HCT116 (cell line): ENCODE data around the gene NFKB1. TPM values are rescaled to one million over a fixed set of nuclear protein-coding genes. Genes with fewer than 3 reads are reported as not detected.

Experiments
- ATAC-seq: fragments of 200-7000 bp; cut with Tn5 transposase; 2 replicates; pipeline ENCODE4 v1.9.1; 2020; ENCODE audit warnings: mild to moderate bottlenecking, moderate library complexity
- BruUV-seq: library from RNA; stranded (reverse); fragments of 400-500 nt; replicated peaks from 2 replicates; lab custom pipeline; 2021; lab: Mats Ljungman, UMichigan
- CTCF ChIA-PET: fragments of 300-600 bp; sonication (Branson Sonifier 250); formaldehyde crosslinking; loops from one replicate; lab custom pipeline; 2021; ENCODE audit warnings: antibody characterized with exemption; lab: Charles Lee
- POLR2A ChIA-PET: fragments of 300-600, 350-600 bp; sonication (Branson Sonifier 250); formaldehyde crosslinking; loops from one replicate; lab custom pipeline; 2021; ENCODE audit warnings: antibody characterized with exemption; lab: Charles Lee
- RAD21 ChIA-PET, 2 experiments: fragments of 300-600 bp; sonication (Branson Sonifier 250); formaldehyde crosslinking; loops; one replicate each; lab custom pipeline; 2023; ENCODE audit warnings: low total read pairs in 2 of 2; ENCODE audit not compliant: uncharacterized antibody in 2 of 2, unreplicated experiment in 2 of 2, low non-redundant PET in 1 of 2; lab: Charles Lee
- DNase-seq: peaks from one replicate; pipeline ENCODE4 v3.0.0-alpha.2; 2010; ENCODE audit warnings: low read depth, low spot score
- H2AFZ ChIP-seq: fragments of 200-600 bp; shearing (Covaris generic), sonication (generic); 2 replicates; pipeline ENCODE4 v1.6.1; 2017; ENCODE audit warnings: low read depth, mixed run types, mixed read lengths, antibody characterized with exemption, low read length; ENCODE audit not compliant: poor library complexity, severe bottlenecking
- H3K27ac ChIP-seq: 2 replicates; pipeline ENCODE4 v1.5.1; 2012; ENCODE audit warnings: low read depth, low read length
- H3K27me3 ChIP-seq: fragments of 200-600 bp; sonication (generic); 2 replicates; pipeline ENCODE4 v1.6.1; 2016; ENCODE audit warnings: mixed run types, low read length, mixed read lengths; ENCODE audit not compliant: insufficient read depth
- H3K36me3 ChIP-seq, 2 experiments: fragments of 200-500 bp in 1 of 2; fragments of 200-600 bp in 1 of 2; sonication (Bioruptor generic) in 1 of 2; sonication (generic) in 1 of 2; 2 replicates each; pipeline versions ENCODE4 v1.5.1 to v1.6.1; 2014 to 2016; ENCODE audit warnings: low read length in 2 of 2, inconsistent platforms in 1 of 2, mixed read lengths in 1 of 2, mixed run types in 1 of 2; ENCODE audit not compliant: insufficient read depth in 2 of 2, control insufficient read depth in 1 of 2
- H3K4me1 ChIP-seq, 2 experiments: fragments of 200-600 bp in 1 of 2; sonication (generic) in 1 of 2; 2 replicates each; pipeline versions ENCODE4 v1.5.1 to v1.6.1; 2012 to 2017; ENCODE audit warnings: low read length in 2 of 2, inconsistent platforms in 1 of 2, mild to moderate bottlenecking in 1 of 2, mixed read lengths in 1 of 2, mixed run types in 1 of 2, moderate library complexity in 1 of 2; ENCODE audit not compliant: insufficient read depth in 2 of 2, control insufficient read depth in 1 of 2
- H3K4me2 ChIP-seq: fragments of 200-600 bp; sonication (generic); 2 replicates; pipeline ENCODE4 v1.6.1; 2017; ENCODE audit warnings: mixed run types, low read length, mixed read lengths
- H3K4me3 ChIP-seq, 2 experiments: fragments of 200-600 bp in 1 of 2; sonication (generic) in 1 of 2; replicated peaks in 1 of 2; 2 replicates each; pipeline ENCODE4 v1.5.1; 2011 to 2016; ENCODE audit warnings: low read length in 2 of 2, control low read depth in 1 of 2, low read depth in 1 of 2, mild to moderate bottlenecking in 1 of 2, mixed read lengths in 1 of 2, mixed run types in 1 of 2
- H3K79me2 ChIP-seq: fragments of 200-600 bp; sonication (generic); 2 replicates; pipeline ENCODE4 v1.6.1; 2017; ENCODE audit warnings: mild to moderate bottlenecking, mixed run types, low read length, moderate library complexity, mixed read lengths; ENCODE audit not compliant: insufficient read depth
- H3K9ac ChIP-seq: fragments of 200-600 bp; sonication (generic); 2 replicates; pipeline ENCODE4 v1.6.1; 2016; ENCODE audit warnings: low read length, mixed read lengths
- H3K9me2 ChIP-seq: fragments of 200-600 bp; sonication (generic), shearing (Covaris generic); 2 replicates; pipeline ENCODE4 v1.6.1; 2017; ENCODE audit warnings: mixed run types, mild to moderate bottlenecking, moderate library complexity; ENCODE audit not compliant: insufficient read depth
- H3K9me3 ChIP-seq, 2 experiments: fragments of 200-500 bp in 1 of 2; fragments of 200-600 bp in 1 of 2; sonication (Bioruptor generic) in 1 of 2; sonication (generic) in 1 of 2; 2 replicates each; pipeline ENCODE4 v1.6.1; 2014 to 2017; ENCODE audit warnings: low read length in 2 of 2, mixed read lengths in 2 of 2, inconsistent platforms in 1 of 2, low read depth in 1 of 2, mild to moderate bottlenecking in 1 of 2, mixed run types in 1 of 2, moderate library complexity in 1 of 2; ENCODE audit not compliant: control insufficient read depth in 1 of 2, insufficient read depth in 1 of 2
- H4K20me1 ChIP-seq: fragments of 200-600 bp; sonication (generic), shearing (Covaris generic); 2 replicates; pipeline ENCODE4 v1.6.1; 2017; ENCODE audit warnings: mixed run types, mild to moderate bottlenecking, moderate library complexity; ENCODE audit not compliant: insufficient read depth
- CBX3 ChIP-seq: IDR thresholded peaks from 2 replicates; pipeline ENCODE4 v1.6.1; 2012; ENCODE audit warnings: low read depth
- SP1 ChIP-seq: IDR thresholded peaks from 2 replicates; pipeline ENCODE4 v1.6.1; 2012; ENCODE audit warnings: low read depth
- SRF ChIP-seq: IDR thresholded peaks from 2 replicates; pipeline ENCODE4 v1.6.1; 2012; ENCODE audit warnings: low read depth
- ZFX ChIP-seq: fragments of 450-650 bp; IDR thresholded peaks from 2 replicates; pipeline ENCODE4 v1.6.1; 2017
- intact Hi-C: fragments of 100-400 bp; cut with micrococcal nuclease; formaldehyde crosslinking; loops from 2 replicates; pipeline ENCODE4 v1.10.0; 2022
- total RNA-seq: library from RNA; stranded (reverse); gene quantifications from one replicate; pipeline ENCODE4 v1.2.1, GENCODE V29; 2021; ENCODE audit not compliant: unreplicated experiment
- TF ChIP-seq, protein P1 (sequence below): IDR thresholded peaks from 2 replicates; pipeline ENCODE4 v1.6.1; 2011; ENCODE audit warnings: mild to moderate bottlenecking, low read length, moderate library complexity; ENCODE audit not compliant: insufficient replicate concordance; ENCODE audit errors: extremely low read depth
- TF ChIP-seq, protein P2 (sequence below), 3 experiments: fragments of 200-600 bp in 1 of 3; sonication (generic) in 1 of 3; IDR thresholded peaks in 2 of 3; conservative IDR thresholded peaks in 1 of 3; 2 replicates each; pipeline ENCODE4 v1.5.1; 2012 to 2017; ENCODE audit warnings: low read depth in 2 of 3, low read length in 2 of 3, antibody characterized with exemption in 1 of 3, borderline replicate concordance in 1 of 3, control low read depth in 1 of 3, mild to moderate bottlenecking in 1 of 3, mixed read lengths in 1 of 3, mixed run types in 1 of 3, moderate library complexity in 1 of 3; ENCODE audit not compliant: insufficient read depth in 1 of 3

Gene NFKB1
- total RNA-seq, 1 experiment from 2014 or later: 29.4 TPM

DNA sequence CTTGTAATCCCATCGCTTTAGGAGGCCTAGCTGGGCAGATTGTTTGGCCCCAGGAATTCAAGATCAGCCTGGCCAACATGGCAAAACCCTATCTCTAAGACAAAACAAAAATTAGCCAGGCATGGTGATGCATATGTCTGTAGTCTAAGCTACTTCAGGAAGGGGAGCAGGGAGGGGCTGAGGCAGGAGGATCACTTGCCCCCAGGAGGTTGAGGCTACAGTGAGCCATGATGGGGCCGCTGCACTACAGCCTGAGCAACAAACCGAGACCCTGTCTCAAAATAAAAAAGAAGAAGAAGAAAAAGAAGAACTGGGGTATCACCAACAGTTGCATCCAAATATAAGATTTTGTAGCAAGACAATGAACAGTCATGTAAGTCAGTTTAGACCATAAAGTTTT, 47.3 kb upstream of the NFKB1 start:
- Histone ChIP-seq H3K4me2 (no peak overlapping the region), H4K20me1 (no peaks in the 10 kb centered on the region), H3K9me2 (no peaks in the 10 kb centered on the region), H3K79me2 (no peaks in the 10 kb centered on the region), H3K9me3 (no peaks in the 10 kb centered on the region), H2AFZ (no peak overlapping the region), H3K27ac (no peak overlapping the region), H3K4me1 (no peaks in the 10 kb centered on the region), H3K9ac (no peak overlapping the region), H3K4me3 (no peak overlapping the region), H3K36me3 (no peaks in the 10 kb centered on the region), H3K27me3 (no peaks in the 10 kb centered on the region)
- ChIA-PET CTCF (no interaction called here), POLR2A (no interaction called here), RAD21 (no interaction called here)
- intact Hi-C loops: loop anchor here (5.0 kb wide), 1 partner anchor 638 kb away; no protein-coding TSS in a partner anchor
- DNase-seq: no peak
- TF ChIP-seq SP1 (no peak), SRF (no peak), ZFX (no peak), CBX3 (no peak)
- TF ChIP-seq, protein P1, sequence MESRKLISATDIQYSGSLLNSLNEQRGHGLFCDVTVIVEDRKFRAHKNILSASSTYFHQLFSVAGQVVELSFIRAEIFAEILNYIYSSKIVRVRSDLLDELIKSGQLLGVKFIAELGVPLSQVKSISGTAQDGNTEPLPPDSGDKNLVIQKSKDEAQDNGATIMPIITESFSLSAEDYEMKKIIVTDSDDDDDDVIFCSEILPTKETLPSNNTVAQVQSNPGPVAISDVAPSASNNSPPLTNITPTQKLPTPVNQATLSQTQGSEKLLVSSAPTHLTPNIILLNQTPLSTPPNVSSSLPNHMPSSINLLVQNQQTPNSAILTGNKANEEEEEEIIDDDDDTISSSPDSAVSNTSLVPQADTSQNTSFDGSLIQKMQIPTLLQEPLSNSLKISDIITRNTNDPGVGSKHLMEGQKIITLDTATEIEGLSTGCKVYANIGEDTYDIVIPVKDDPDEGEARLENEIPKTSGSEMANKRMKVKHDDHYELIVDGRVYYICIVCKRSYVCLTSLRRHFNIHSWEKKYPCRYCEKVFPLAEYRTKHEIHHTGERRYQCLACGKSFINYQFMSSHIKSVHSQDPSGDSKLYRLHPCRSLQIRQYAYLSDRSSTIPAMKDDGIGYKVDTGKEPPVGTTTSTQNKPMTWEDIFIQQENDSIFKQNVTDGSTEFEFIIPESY: no peak
- TF ChIP-seq, protein P2, sequence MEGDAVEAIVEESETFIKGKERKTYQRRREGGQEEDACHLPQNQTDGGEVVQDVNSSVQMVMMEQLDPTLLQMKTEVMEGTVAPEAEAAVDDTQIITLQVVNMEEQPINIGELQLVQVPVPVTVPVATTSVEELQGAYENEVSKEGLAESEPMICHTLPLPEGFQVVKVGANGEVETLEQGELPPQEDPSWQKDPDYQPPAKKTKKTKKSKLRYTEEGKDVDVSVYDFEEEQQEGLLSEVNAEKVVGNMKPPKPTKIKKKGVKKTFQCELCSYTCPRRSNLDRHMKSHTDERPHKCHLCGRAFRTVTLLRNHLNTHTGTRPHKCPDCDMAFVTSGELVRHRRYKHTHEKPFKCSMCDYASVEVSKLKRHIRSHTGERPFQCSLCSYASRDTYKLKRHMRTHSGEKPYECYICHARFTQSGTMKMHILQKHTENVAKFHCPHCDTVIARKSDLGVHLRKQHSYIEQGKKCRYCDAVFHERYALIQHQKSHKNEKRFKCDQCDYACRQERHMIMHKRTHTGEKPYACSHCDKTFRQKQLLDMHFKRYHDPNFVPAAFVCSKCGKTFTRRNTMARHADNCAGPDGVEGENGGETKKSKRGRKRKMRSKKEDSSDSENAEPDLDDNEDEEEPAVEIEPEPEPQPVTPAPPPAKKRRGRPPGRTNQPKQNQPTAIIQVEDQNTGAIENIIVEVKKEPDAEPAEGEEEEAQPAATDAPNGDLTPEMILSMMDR (IDR thresholded peaks at IDR 0.05 in 2 of 3, conservative IDR thresholded peaks at IDR 0.05 in 1 of 3; ENCODE audit: borderline replicate concordance in 1 of 3, insufficient read depth in 1 of 3, low read depth in 2 of 3, low read length in 2 of 3): no peak
- BruUV-seq: no TSS peak
- no peak for ATAC-seq
